C4-2B (cell line): Measurements from ENCODE around the gene LYPD6.

Experiments
- H3K27ac ChIP-seq: fragments of 450-650 bp; 2 replicates; pipeline ENCODE4 v1.5.1; 2017
- CTCF ChIP-seq: fragments of 450-650 bp; conservative IDR thresholded peaks from 2 replicates; pipeline ENCODE4 v1.5.1; 2017; ENCODE audit warnings: mild to moderate bottlenecking
- ZFX ChIP-seq: fragments of 450-650 bp; IDR thresholded peaks from 2 replicates; pipeline ENCODE4 v1.6.1; 2017

The LYPD6 gene

GRCh38 chr2:149468636-149469035 lies 138.2 kb downstream of the LYPD6 start:
- no peak overlapping the region for H3K27ac ChIP-seq
- TF ChIP-seq ZFX, result no peak
- TF ChIP-seq CTCF, result no peak

GRCh38 chr2:149470046-149470445 lies 139.7 kb downstream of the LYPD6 start:
- no peak overlapping the region for H3K27ac ChIP-seq
- TF ChIP-seq CTCF, result no peak
- TF ChIP-seq ZFX, result no peak

- H3K27ac ChIP-seq, result no peak overlapping the region
- no peak for TF ChIP-seq CTCF
- no peak for TF ChIP-seq ZFX
Measured at GRCh38 chr2:149472413-149472812, 142.0 kb downstream of the LYPD6 start.

- TF ChIP-seq ZFX (no peak), CTCF (no peak)
- no peak overlapping the region for H3K27ac ChIP-seq
Measured at GRCh38 chr2:149473068-149473467, 142.7 kb downstream of the LYPD6 start.

- no peak overlapping the region for H3K27ac ChIP-seq
- TF ChIP-seq ZFX (no peak), CTCF (no peak)
Measured at GRCh38 chr2:149473521-149473920, 143.1 kb downstream of the LYPD6 start.

GRCh38 chr2:149483004-149483605 lies 152.7 kb downstream of the LYPD6 start:
- no peak overlapping the region for H3K27ac ChIP-seq
- no peak for TF ChIP-seq ZFX
- TF ChIP-seq CTCF, result no peak

- TF ChIP-seq ZFX, result no peak
- TF ChIP-seq CTCF, result no peak
- H3K27ac ChIP-seq, result no peak overlapping the region
Measured at GRCh38 chr2:149486664-149487063, 156.3 kb downstream of the LYPD6 start.
